SIG-M5 treated with dmso at 0.1 percent for 504 hours (cell line): ENCODE measurements around the gene TIMP3.

Experiments
- DNase-seq: peaks from one replicate; lab custom pipeline; 2025; ENCODE audit not compliant: unreplicated experiment; lab: John Stamatoyannopoulos, UW

The TIMP3 gene

DNA sequence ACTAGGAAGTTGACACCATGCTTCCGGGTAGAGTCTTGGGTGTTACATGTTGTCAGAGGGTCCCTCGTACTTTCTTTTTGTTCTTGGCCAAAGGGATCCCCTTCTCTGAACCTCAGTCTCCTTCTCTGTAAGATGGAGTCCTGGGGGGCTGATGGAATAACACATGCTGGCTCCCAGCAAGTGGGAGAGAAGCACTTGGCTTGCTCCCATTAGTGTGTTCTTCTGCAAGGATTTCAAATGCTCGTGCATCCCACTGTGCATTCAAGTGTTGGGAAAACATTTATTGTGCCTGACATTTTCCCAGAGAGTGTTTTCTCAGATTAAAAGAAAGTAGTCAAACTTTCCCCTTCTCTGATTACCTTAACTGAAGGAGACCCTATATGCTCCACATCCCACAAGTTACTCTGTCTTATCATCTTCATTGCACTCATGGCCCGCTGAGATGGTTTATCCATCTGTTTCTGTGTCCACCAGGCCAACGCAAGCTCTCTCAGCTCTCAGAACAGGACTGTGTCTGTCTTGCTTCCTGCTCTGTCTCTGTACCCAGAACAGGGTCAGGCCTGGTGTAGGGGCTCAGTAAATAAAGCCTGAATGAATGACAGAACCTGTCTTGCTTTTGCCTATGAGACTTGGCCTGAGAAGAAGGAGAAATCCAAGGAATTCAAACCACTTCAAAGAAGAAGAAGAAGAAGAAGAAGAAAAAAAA lies 16.0 kb upstream of the TIMP3 start:
- no peak for DNase-seq

DNA sequence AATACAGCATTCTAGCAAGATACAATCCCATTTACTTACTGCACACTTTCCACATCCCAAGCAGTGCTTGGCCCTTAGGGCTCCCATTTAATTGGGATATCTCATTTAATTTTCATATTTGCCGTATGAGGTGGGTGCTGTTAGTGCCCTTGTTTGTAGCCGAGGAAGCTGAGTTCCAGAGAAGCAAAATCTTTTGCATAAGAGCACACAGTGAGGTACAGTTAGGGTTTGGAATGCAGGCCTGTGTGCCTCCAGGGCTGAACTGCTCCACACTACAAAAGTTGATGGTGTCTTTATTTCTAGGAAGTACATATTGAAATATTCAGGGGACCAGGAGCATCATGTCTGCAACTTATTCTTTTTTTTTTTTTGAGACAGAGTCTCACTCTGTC lies 15.5 kb upstream of the TIMP3 start:
- DNase-seq: no peak

DNA sequence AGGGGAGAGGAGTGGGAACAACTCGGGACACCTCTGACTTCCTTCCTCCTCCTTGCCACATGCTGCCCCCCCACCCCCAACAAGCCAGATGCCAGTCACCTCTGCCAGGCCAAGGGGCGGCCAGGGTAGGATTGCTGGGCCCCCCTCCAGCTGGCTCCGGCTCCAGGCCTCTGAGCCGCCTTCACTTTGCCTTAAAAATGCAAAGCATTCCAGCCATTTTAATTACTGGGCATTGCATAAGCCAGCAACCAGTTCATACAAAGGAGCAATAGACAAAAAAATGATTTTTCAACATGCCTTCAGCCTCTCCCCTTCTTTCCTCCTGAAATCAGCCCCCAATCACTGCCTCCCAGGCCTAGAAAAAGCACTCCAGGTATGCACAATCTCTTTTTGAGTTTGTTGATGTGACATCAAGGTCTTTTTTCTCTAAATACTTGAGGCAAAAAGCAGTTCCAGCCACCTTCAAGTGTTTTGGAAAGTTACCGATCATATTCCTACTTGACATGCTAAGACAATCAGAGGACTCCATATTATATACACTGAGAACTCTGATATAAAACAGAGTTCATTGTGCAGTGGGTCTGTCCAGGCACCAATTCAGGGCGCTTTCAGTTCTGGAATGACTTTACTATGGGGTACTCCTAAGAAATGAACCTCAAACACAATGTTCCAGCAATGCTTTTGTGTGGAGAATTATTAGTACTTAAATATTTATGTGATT lies 12.4 kb upstream of the TIMP3 start:
- no peak for DNase-seq

DNA sequence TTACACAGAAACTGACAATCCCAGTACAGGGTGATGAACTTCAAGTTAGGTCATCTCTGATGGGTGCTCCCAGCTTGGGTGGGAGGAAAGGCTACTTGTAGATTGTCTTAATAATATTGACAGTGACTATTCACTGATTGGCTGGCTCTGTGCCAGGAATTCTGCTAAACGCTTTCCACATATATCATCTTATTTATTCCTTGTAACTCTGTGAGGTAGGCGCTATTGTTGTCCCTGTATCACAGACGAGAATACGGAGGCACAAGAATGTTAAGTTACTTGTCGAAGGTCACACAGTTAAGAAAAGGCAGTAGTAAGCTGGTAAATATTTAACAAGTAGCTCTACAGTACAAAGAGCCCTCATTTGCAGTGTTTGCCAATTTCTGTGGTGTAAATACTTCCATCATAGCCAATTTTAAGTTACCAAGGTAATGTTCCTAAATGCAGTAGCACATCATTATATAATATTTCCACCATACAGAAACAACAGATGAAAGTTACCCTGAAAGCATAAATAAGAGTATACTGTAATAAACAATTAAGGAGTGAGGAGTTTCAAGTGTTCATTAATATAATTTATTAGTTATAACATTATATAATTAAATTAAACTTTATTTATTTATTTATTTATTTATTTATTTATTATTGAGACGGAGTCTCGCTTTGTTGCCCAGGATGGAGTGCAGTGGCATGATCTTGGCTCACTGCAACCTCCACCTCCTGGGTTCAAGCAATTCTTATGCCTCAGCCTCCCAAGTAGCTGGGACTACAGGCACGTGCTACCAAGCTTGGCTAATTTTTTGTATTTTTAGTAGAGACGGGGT lies 11.5 kb upstream of the TIMP3 start:
- no peak for DNase-seq

DNA sequence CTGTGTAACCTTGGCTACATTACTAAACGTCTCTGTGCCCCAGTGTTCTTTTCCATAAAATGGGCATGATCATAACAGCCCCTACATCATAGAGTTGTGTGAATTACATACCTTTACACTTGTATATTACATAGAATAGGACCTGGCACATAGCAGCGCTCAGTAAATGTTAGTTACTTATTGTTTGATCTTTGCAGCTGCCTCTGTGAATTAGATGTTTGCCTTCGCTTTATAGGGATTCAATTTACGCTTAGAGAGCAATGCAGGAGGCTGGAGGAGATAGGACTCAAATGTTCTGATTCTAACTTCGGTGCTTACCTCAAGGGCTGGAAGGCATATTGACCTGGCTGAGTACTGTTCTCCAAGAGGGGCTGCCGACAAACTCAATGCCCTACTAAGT lies 10.4 kb upstream of the TIMP3 start:
- DNase-seq: no peak

DNA sequence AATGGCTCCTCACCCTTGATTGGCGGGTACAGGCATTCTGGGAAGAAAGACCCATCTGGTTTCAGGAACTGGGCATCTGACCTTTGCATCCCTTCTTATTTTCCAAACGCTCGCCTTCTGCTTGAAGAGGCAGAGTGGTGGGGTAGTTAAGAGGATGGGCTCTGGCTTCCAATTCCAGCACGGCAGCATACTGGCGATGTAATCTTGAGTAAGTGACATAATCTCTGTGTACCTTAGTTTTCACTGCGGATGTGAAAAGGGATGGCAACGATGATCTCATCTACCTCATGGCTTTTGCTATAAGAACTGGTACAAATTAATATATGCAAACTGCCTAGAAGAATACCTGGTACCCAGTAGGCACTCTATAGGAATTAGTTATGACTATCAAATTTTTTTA lies 10.0 kb upstream of the TIMP3 start:
- no peak for DNase-seq

DNA sequence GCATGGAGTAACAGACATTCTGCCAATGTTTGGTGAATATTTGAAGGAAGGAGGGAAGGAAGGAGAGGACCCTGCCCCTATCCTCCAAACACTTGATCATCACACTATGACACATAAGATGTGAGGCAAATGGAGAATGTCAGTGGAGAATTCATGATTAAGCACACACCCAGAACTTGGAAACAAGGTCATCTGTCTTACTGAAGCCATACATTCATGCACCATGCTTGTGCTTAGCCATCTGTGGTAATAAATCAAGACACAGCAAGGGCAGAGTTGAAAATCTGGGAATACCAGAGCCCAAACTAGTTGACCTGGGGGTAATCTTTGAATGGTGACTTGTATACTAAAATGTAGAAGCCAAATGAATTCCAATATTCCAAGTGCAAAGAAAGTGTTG lies 7.9 kb upstream of the TIMP3 start:
- DNase-seq: no peak

DNA sequence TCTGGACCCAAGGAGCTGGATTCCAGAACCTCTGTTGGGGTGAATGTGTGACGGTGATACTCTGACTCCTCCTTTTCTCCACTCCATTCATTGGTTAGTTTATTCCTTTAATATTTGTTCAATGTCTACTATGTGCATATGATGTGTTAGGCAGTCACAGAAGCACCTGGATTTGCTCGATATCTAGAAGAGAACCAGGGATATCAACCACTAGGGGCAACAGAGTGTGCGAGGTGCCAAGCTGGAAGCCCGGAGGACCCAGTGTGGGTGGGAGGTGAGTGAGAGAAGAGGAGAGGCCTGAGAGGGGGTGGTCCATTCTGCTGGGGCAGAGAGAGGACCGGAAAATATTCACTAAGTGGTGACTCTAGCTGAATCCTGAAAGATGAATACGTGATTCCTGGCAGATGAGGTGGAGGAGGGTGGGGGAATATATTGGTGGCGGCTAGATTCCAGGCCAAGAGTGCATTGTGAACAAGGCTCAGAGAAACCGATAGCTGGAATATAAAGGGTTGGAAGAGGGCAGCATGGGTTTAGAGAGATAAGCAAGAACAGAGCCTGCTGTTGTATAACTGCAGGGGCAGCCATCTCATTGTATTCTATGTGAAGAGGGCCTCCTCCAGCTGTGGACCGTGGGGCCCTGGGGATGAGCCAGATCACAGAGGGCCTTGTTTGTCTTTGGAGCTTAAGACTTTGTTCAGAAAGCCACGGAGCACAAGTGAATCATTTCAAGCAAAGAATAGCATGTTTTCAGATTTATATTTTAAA lies 6.9 kb upstream of the TIMP3 start:
- DNase-seq: no peak

DNA sequence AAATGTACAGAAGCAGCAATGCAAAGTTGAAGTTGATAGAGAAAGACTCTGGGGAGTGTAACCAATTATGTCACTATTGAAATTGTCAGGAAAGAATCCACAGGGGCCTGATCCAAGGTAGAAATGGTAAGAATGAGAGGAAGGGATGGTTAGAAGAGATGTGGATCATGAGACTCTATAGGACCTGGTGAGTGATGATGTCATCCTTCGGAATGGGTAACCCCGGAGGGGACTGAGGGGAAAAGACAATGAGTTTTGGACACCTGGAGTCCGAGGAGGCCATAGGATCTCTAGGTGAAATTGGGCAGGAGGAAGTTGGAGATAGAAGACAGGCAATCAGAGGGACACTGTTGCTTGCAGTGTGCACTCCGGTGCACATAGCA lies 6.3 kb upstream of the TIMP3 start:
- DNase-seq: no peak

DNA sequence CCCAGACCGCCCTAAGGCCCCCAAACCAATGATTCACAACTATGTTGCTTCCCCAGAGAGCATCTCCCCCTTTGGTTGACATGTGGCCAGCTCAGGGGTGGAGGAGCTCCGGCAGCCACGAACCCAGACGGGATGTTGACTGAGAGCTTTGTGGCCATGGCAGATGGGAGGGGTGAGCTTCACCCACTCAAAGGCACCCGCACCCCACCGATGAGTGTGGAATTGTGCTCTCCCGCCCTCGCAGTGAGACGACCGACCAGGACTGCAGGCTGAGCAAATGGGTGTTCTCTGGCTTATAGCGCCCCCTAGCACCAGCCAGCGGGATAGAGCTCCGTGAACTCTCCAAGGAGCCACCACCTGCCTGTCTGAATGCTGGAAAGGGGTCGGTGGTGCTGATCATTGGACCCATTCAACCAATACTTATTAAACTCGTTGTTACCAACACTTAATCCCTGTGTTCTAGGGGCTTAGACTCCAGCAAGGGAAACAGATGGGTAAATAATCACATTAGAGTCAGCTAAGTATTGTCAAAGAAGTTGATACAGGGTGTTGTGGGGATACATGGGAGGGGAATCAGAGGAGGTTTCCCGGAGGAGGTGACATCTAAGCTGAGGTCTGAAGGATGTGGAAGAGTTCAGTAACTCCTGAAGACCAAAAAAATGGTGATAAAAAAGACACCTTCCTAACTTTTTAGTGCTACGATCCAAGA lies 4.5 kb upstream of the TIMP3 start:
- DNase-seq: peak; percentile 40

DNA sequence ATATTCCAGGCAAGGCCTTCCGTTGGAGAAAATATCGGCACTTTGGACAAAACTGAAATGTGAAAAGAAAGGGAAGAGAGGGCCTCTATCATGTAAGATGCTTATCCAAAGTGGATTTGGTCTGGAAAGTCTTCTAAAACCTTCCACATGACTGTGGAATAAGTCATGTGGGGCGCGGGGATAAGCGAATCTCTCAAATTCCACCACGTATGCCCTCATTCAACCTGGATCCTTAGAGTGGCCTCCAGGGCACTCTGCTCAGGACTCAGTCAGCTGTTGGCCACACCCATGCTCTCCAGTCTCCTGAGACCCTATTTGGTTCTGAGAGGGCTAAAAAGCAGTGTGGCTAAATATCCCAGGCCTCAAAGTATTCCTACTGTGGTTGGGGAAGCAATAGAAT lies 2.0 kb upstream of the TIMP3 start:
- no peak for DNase-seq

DNA sequence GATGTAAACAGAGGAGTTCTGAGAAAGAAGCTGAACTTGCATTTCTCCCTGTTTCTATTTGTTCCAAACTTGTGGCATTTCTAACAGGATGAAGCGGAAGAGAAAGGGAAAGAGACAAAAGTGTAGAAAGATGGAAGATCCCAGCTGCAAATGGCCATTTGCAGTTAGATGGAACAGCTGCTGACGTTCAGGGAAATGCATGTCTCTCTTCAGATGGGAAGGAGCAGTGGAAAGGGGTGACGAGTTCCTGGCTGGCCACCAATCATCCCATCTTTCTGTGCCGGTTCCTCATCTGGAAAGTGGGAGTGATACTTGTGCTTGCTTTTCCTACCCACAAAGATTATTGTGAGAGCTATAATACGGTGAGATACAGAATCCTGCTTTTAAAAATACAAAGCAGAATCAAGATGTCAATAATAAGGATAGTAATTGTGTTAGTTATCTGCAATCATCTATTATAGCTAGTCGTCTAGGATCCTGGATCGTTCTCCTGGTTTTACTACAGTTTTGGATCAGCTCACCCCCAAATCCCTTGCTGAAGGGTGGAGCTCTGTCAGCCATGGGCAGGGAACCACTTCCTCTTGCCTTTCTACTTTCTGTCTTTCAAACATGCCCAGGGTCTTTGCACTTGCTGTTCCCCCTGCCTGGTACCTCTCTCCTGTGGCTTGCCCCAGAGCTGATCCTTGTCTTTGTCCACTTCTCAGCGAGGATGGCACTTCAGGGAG lies 1.2 kb upstream of the TIMP3 start:
- no peak for DNase-seq

DNA sequence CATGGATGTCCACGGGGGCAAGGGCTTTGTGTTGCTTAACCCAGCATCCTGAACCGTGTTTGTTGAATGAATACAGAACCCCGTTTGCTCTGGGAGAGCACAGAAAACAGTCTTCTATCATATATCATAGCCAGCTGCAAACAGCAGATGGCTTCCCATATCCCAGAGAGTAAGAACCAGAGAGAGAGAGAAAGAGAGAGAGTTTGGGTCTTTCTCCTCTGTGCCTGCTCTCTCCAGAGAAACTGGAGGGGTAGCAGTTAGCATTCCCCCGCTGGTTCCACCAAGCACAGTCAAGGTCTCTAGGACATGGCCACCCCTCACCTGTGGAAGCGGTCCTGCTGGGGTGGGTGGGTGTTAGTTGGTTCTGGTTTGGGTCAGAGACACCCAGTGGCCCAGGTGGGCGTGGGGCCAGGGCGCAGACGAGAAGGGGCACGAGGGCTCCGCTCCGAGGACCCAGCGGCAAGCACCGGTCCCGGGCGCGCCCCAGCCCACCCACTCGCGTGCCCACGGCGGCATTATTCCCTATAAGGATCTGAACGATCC lies 440 bp upstream of the TIMP3 start:
- DNase-seq: no peak

DNA sequence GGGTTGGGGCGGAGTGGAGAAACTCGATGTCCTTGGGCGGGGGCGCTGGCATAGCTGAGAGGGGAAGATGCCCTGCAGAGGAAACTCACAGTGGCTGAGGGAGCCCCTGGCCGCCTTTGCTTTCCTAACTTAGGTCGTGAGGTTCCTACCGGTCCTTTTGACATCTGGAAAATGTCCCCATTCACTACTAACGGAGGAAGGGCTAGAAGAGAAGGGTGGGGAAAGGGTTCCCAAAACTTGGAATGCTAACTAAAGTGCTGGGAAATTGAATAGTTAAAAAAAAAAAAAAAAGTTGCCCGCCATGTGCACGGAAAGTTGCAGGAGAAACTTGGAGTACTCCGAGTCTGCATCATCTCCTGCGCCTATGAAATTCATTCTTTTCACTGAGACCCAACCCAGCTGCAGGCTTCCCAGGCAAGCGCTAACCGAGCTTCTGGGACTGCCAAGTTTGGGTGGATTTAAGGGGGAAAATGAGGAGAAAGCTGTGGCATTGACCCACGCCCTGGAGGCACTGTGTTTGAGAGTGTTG lies 796 bp downstream of the TIMP3 start:
- no peak for DNase-seq

DNA sequence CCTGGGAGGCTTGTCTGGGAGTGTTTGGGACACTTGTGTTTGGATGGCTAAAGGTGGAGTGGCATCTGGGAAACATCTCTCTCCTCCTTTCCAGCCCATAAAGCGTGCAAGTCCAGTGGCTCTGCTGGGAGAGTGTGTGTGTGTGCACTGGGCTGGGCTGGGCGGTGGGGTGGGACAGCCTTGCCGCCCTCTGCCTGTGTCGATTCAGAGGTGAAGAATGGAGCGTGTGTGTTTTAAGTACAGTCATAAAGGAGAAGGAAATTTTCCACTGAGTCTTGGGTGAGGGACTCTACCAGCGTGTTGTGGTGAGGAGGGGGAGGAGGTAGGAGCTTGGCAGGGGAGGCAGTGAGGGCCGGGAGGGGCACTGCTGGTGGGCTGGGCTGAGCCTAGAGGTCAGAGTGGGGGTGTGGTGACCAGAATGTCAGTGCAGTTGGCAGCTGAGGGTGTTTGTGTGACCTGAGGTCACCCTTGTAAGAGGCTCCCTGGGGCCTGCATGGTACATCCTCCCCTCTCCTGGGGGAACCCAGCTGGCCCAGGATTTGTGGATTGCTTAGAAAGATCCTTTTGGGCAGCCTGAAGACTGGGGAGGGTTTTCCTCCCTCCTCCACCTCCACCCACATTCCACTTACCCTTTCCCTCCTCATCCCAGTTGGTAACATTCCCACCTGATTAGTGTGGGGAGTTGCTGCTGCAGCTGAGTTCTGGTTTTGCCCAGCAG lies 1.7 kb downstream of the TIMP3 start:
- no peak for DNase-seq

DNA sequence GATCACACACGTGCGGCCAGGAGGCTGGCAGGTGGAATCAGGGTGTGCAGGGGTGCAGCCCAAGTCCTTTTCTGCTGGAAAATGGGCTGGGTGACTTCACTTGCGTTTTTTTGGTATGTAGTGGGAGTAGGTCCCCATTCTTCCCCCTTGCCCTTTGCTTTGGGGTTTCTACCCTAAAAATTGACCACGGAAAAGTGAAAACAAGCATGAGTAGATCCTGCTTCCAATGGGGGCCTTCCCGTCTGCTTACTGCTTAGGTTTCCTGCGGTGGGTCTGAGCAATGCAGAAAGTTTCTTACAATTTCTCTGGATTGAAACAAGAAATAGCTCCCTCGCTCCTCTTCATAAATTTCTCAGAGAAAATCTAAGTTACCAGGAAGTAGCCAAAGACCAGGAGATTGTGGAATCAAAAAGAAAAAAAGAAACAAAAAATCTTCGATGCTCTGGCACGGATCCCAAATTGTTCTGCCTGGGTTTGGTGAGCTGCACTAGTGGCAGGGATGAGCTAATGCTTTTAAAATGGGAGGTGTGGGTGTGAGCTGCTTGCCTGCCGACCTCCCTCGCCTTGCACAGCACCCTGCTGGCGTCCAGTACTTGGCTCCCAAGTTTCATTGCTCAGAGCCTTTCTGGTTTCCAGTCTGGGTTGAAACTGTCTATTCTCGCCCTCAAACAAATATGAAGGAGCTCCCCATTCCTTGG lies 2.4 kb downstream of the TIMP3 start:
- DNase-seq: no peak

DNA sequence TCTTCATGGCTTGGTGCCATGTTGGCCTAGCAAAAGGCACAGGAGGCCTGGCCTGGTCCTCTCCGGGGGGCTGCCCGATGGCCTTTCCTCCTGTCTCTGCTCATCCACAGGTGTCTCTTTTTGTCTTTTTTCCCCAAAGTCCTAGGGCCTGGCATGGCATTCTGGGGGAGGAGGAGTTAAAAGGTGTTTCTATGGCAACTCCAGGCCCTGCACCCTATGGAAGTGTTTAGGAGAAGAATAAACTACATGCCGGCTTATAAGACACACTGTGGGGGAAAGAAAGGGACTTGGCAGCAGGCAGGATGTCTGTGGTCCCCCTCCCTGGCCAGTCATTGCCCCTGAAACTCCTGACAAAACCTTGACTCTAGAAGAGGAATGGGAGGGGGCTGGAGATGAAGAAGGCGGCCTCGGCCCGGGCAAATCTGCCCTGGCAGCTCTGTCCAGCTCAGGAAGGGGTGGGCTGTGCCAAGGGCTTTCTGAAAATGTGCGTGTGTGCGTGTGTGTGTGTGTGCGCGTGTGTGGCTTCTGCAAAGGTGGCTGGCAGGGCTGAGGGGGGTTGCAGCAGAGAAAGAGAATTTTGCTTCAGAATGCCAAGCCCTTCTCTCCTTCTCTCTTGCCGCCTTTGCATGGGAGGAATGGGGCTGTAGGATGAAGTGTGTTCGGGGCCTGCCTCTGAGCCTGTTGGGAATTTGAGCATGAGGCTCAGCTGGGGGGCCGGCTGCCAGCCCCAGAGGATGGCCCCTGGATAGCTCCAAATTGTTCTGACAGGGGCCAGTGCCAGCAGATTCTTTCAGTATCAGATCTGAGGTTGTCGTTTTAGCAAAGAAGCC lies 3.2 kb downstream of the TIMP3 start:
- no peak for DNase-seq
